Kidney epithelial cell (primary cell): ENCODE results near the gene CAPN10. TPM values are rescaled to one million over a fixed set of nuclear protein-coding genes. Genes with fewer than 3 reads are reported as not detected.

ENCODE experiments used
- DNase-seq: peaks from one replicate; pipeline ENCODE4 v3.0.0-alpha.2; 2010; ENCODE audit warnings: low read depth
- H3K27me3 ChIP-seq: 2 replicates; pipeline ENCODE4 v1.6.0; 2011; ENCODE audit warnings: low read length; ENCODE audit not compliant: control insufficient read depth, insufficient read depth
- H3K36me3 ChIP-seq: 2 replicates; pipeline ENCODE4 v1.5.1; 2011; ENCODE audit warnings: low read length; ENCODE audit not compliant: control insufficient read depth, insufficient read depth
- H3K4me3 ChIP-seq: 2 replicates; pipeline ENCODE4 v1.5.1; 2011; ENCODE audit warnings: low read depth, mild to moderate bottlenecking, control low read depth, low read length
- total RNA-seq: library from RNA; depleted of rRNA; stranded (reverse); fragments of >200 nt; gene quantifications from 2 replicates; pipeline ENCODE4 v1.2.3, GENCODE V29; 2015
- TF ChIP-seq, protein P1 (sequence below): IDR thresholded peaks from 2 replicates; pipeline ENCODE4 v1.5.1; 2011; ENCODE audit warnings: mild to moderate bottlenecking, moderate library complexity, low read length, control low read depth, inconsistent platforms; ENCODE audit not compliant: insufficient read depth, poor library complexity, severe bottlenecking

The CAPN10 gene
- total RNA-seq, 1 donor from 2014 or later = 31.5 TPM

DNA sequence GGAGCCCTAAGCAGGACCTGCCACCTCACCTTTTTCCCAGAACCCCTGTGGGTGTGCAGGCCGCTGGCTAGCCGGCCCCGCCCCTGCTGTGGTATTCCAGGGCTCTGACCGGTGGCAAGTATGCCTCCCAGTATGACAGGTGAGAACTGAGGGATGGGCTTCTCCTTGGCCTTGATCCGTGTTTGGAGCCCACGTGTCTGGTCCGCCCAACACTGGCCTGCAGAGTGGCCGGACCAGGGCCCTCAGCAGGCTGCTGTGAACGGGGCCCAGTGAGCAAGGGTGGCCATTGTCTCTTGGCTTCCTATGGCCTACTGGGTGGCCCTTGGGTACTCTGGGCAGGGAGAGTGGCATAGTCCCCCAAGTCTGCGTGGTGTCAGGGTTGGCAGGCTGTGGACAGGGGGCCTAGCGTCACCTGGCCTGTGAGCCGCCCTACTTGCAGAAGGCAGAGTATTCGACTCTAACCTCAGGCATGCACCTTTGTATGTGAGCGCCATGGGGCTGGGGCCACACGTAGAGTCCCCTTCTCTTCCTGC lies 16.5 kb upstream of the CAPN10 start:
- Histone ChIP-seq H3K36me3 (no peaks in the 10 kb centered on the region), H3K4me3 (no peak overlapping the region), H3K27me3 (no peaks in the 10 kb centered on the region)
- DNase-seq = no peak
- TF ChIP-seq, protein P1, sequence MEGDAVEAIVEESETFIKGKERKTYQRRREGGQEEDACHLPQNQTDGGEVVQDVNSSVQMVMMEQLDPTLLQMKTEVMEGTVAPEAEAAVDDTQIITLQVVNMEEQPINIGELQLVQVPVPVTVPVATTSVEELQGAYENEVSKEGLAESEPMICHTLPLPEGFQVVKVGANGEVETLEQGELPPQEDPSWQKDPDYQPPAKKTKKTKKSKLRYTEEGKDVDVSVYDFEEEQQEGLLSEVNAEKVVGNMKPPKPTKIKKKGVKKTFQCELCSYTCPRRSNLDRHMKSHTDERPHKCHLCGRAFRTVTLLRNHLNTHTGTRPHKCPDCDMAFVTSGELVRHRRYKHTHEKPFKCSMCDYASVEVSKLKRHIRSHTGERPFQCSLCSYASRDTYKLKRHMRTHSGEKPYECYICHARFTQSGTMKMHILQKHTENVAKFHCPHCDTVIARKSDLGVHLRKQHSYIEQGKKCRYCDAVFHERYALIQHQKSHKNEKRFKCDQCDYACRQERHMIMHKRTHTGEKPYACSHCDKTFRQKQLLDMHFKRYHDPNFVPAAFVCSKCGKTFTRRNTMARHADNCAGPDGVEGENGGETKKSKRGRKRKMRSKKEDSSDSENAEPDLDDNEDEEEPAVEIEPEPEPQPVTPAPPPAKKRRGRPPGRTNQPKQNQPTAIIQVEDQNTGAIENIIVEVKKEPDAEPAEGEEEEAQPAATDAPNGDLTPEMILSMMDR = no peak

DNA sequence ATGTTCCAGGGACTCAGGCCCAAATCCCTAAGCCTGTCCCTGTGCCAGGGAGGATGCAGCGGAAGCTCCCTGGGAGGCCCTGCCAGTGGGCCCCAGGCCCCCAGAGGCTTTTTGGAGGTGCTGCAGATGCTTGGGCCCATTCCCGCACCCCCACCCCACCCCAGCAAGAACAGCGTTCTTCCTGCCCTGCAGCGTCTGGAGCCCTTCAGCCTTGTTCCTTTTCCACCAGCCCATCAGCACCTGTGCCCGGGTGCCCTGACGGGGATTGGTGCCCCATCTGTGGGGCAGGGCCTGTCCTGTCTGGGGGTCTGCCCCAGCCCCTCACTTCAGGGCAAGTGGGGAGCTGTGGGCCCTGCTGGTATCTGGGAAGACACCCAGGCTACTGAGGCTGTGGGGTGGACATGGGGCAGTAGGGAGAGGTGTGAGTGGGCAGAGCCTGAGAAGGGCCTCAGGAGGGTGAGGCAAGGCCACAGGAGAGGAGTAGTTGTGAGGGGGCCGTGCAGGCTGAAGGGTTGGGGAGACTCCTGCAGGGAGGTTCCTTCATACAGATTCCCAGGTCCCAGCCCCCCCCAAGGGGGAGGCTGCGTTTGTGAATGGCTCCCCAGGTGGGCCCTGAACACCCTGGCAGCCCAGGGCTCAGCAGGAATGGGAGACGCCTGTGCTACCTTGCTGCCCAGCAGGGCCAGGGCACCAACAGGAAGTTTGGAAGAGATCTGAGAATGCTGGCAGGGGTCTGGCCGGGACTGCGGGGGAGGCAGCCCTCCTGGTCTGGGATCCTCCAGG lies 15.8 kb upstream of the CAPN10 start:
- no peak for DNase-seq
- TF ChIP-seq, protein P1 = no peak
- no peaks in the 10 kb centered on the region for H3K36me3 ChIP-seq
- no peak overlapping the region for H3K4me3 ChIP-seq
- H3K27me3 ChIP-seq = no peaks in the 10 kb centered on the region

DNA sequence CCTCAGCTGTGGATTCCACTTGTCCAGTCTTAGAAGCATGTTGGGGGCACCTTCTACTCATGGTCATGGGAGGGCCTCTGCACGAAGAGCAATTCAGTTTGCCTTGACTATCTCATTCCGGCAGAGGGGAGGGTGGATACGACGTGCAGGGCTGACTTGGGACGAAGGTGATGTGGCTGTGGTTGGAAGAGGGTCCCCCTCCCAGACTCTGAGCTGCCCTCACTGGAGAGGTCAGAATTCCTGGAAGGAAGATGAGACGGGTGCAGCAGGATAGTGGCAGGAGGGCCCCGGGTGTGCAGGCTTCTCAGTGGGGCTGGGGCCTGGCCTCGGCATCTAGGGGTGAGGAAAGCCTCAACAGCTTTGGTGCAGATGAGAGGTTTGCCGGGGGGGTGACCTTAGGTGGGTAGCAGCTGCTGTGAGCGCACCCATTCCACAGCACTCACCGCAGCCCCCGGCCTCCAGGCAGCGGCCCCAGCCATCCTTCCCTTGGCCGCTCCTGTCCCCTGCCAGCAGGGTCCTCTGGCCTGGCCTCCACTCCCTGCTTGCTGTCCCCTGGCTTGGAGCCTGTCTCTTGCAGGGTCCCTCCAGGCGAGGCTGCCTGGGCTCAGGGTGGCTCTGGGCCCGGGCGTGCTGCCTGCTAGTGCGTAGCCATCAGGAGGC lies 15.1 kb upstream of the CAPN10 start:
- Histone ChIP-seq H3K36me3 (no peaks in the 10 kb centered on the region), H3K27me3 (no peaks in the 10 kb centered on the region), H3K4me3 (no peak overlapping the region)
- TF ChIP-seq, protein P1 = no peak
- DNase-seq = no peak

DNA sequence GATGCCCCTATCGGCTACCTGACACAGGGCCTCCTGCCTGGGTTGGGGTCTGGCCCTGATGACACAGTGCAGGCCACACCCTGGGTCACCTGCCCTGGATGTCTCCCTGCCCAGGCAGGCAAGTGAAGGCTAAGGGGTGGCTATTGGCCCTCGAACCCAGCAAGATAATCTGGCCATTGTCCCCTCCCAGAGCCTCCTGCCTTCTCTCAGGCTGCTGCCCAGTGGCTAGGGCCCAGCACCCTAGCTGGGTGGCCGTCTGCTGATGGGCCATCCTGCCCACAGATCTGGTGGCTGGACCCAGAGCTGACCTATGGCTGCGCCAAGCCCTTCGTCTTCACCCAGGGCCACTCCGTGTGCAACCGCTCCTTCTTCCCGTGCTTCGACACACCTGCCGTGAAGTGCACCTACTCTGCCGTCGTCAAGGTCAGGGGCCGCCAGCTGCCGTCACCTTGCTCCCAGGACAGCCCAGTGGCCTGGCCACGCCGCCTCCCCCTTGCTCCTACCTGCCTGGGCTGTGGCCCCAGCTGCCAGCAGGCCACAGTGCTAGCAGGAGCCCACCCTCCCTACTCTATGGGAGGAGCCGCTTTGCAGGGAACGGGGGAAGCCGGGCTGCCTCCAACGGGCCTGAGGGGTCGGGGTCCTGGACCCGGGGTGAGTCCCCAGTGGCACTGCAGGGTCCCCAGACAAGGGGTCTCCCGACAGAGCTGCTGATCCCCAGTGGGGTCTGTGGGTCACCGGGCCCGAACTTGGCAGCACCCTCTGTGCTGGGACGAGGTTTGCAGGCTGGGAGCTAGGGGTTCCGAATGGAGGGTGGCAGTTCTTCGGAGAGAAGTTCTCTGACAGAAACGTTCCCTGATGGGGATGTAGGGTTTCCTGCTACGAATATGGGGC lies 14.1 kb upstream of the CAPN10 start:
- TF ChIP-seq, protein P1 = no peak
- Histone ChIP-seq H3K36me3 (no peaks in the 10 kb centered on the region), H3K4me3 (no peak overlapping the region), H3K27me3 (no peaks in the 10 kb centered on the region)
- DNase-seq = no peak

DNA sequence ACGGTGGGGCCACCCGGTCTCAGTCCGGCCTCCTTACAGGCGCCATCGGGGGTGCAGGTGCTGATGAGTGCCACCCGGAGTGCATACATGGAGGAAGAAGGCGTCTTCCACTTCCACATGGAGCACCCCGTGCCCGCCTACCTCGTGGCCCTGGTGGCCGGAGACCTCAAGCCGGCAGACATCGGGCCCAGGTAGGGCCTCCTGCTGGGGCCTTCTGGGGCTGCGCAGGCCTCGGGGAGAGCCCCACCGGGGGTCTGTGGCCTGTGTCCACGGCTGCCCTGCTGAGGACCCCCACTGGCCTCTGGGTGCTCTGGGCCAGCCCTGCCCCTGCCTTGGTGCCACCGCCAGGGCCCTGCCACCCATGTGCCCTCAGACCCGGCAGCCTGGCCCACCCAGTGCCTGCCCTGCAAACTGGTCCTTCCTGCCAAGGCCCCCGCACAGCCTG lies 13.4 kb upstream of the CAPN10 start:
- Histone ChIP-seq H3K27me3 (no peaks in the 10 kb centered on the region), H3K4me3 (no peak overlapping the region), H3K36me3 (no peaks in the 10 kb centered on the region)
- DNase-seq = no peak
- TF ChIP-seq, protein P1 = no peak
